ENCODE measurements around the gene RPS15A. TPM values are rescaled to one million over a fixed set of nuclear protein-coding genes. Genes with fewer than 3 reads are reported as not detected.

Gene RPS15A
- total RNA-seq, 1 donor from 2014 or later: 1,627 TPM

DNA sequence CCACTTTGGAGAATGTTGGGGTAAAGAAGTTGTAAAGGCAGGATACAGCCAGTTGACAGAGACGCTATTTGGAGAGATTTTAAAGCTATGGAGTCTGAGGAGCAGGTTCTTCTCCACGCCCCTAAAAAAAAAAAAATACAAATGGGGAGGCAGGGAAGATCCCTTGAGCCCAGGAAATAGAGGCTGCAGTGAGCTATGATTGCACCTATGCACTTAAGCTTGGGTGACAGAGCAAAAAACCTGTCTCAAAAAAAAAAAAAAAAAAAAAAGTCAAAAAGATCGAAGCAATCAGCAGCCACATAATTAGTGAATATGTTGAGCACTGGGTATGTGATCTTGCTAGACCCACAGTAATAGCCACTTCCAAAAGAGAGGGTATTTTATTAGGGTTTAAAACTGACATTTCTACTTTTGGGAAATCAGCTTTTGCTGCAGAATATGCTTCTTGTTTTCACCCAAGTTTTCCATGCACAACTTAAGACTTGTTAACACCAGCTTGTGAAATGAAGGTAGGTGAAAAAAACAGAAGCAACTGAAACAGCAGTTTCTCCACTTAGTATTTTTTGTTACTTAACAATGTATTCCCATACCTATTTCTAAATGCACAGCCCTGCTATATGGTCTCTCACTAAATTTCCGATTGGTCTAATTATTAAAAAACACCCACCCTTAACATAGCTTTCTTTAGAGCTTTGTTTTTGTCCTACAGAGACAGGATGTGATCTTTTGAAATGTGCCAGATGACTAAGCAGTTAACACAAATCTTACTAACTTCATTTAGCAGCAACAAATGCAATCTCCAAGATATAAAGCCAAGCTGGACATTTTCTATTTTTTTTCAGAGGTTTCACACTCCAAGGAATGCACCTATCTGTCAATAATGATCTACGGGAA, 13.7 kb upstream of the RPS15A start:
- no peak overlapping the region for H3K4me3 Mint-ChIP-seq (ENCODE audit: unreplicated experiment)
- H3K27ac Mint-ChIP-seq (ENCODE audit: unreplicated experiment): peak overlapping the region; percentile 91

GRCh38 chr16:18802767-18803343, 12.7 kb upstream of the RPS15A start:
- peak overlapping the region; percentile 93 for H3K4me3 Mint-ChIP-seq (ENCODE audit: unreplicated experiment)
- H3K4me1 Mint-ChIP-seq (ENCODE audit: unreplicated experiment): peaks cover 19% of the 10 kb centered on the region
- no peaks in the 10 kb centered on the region for H3K9me3 Mint-ChIP-seq (ENCODE audit: unreplicated experiment)
- H3K27me3 Mint-ChIP-seq (ENCODE audit: unreplicated experiment): peaks cover 5% of the 10 kb centered on the region
- H3K27ac Mint-ChIP-seq (ENCODE audit: unreplicated experiment): no peak overlapping the region
- peaks cover 4% of the 10 kb centered on the region for H3K36me3 Mint-ChIP-seq (ENCODE audit: low read depth, unreplicated experiment)
- DNase-seq (ENCODE audit: low spot score): no peak
- TF ChIP-seq, protein P1, sequence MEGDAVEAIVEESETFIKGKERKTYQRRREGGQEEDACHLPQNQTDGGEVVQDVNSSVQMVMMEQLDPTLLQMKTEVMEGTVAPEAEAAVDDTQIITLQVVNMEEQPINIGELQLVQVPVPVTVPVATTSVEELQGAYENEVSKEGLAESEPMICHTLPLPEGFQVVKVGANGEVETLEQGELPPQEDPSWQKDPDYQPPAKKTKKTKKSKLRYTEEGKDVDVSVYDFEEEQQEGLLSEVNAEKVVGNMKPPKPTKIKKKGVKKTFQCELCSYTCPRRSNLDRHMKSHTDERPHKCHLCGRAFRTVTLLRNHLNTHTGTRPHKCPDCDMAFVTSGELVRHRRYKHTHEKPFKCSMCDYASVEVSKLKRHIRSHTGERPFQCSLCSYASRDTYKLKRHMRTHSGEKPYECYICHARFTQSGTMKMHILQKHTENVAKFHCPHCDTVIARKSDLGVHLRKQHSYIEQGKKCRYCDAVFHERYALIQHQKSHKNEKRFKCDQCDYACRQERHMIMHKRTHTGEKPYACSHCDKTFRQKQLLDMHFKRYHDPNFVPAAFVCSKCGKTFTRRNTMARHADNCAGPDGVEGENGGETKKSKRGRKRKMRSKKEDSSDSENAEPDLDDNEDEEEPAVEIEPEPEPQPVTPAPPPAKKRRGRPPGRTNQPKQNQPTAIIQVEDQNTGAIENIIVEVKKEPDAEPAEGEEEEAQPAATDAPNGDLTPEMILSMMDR (IDR thresholded peaks at IDR 0.05; ENCODE audit: unreplicated experiment): no peak

More for the DNA sequence above, 13.7 kb upstream of the RPS15A start:
- Mint-ChIP-seq H3K36me3 (ENCODE audit: low read depth, unreplicated experiment) (peaks cover 10% of the 10 kb centered on the region), H3K4me1 (ENCODE audit: unreplicated experiment) (peaks cover 19% of the 10 kb centered on the region), H3K9me3 (ENCODE audit: unreplicated experiment) (no peaks in the 10 kb centered on the region), H3K27me3 (ENCODE audit: unreplicated experiment) (peaks cover 5% of the 10 kb centered on the region)
- TF ChIP-seq, protein P1 (IDR thresholded peaks at IDR 0.05; ENCODE audit: unreplicated experiment): no peak
- no peak for DNase-seq (ENCODE audit: low spot score)

- Mint-ChIP-seq H3K36me3 (ENCODE audit: low read depth, unreplicated experiment) (peaks cover 10% of the 10 kb centered on the region), H3K27me3 (ENCODE audit: unreplicated experiment) (peaks cover 5% of the 10 kb centered on the region), H3K27ac (ENCODE audit: unreplicated experiment) (peak within 1 kb of the TSS; percentile 93), H3K4me1 (ENCODE audit: unreplicated experiment) (peaks cover 19% of the 10 kb centered on the region), H3K4me3 (ENCODE audit: unreplicated experiment) (peak within 1 kb of the TSS; percentile 97), H3K9me3 (ENCODE audit: unreplicated experiment) (no peaks in the 10 kb centered on the region)
- TF ChIP-seq, protein P1 (IDR thresholded peaks at IDR 0.05; ENCODE audit: unreplicated experiment): peak; percentile 89
- DNase-seq (ENCODE audit: low spot score): peak; percentile 99
These were observed 11.2 kb upstream of the RPS15A start, which contains the start of gene ARL6IP1 for GRCh38 chr16:18801145-18801972. ARL6IP1 (minus strand) TSS chr16:18801549; CDS start chr16:18801466, 83 bp downstream.

DNA sequence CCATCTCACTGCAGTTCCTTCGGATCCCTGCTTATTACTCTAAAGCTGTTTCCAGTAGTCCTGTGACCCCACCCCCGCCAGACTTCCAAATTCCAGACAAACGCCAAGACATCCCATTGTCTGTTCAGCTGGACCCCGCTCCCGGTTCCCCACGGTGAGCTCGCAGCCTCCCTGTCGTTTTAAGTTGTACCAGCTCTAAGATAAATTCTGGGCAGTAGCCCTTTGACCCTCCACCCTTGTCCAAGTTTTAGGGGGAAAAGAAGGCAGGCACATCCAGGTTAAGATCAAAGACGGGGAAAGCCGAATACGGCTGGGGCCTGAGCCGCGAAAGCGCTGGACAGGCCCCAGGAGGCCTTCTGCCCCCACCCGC, 10.6 kb upstream of the RPS15A start:
- H3K9me3 Mint-ChIP-seq (ENCODE audit: unreplicated experiment): no peaks in the 10 kb centered on the region
- TF ChIP-seq, protein P1 (IDR thresholded peaks at IDR 0.05; ENCODE audit: unreplicated experiment): no peak
- peaks cover 19% of the 10 kb centered on the region for H3K4me1 Mint-ChIP-seq (ENCODE audit: unreplicated experiment)
- peak overlapping the region; percentile 91 for H3K27ac Mint-ChIP-seq (ENCODE audit: unreplicated experiment)
- H3K27me3 Mint-ChIP-seq (ENCODE audit: unreplicated experiment): peaks cover 5% of the 10 kb centered on the region
- peak overlapping the region; percentile 97 for H3K4me3 Mint-ChIP-seq (ENCODE audit: unreplicated experiment)
- DNase-seq (ENCODE audit: low spot score): peak; percentile 35
- H3K36me3 Mint-ChIP-seq (ENCODE audit: low read depth, unreplicated experiment): peaks cover 12% of the 10 kb centered on the region
